ENCODE measurements around the gene KTN1. TPM values are rescaled to one million over a fixed set of nuclear protein-coding genes. Genes with fewer than 3 reads are reported as not detected.

Gene KTN1
- total and polyA plus RNA-seq, 4 donors = 57.1 to 152 (median 80.5) TPM

GRCh38 chr14:55533960-55534359, 46.0 kb upstream of the KTN1 start:
- ATAC-seq (ENCODE audit: insufficient read depth, low FRiP score) (no peak), DNase-seq (no peak)
- Histone ChIP-seq H3K27me3 (ENCODE audit: control insufficient read depth in 3 of 3, insufficient read depth in 3 of 3, low read length in 2 of 3) (no peaks in the 10 kb centered on the region), H3K4me1 (ENCODE audit: control insufficient read depth in 5 of 5, insufficient read depth in 5 of 5, low read length in 5 of 5) (no peaks in the 10 kb centered on the region), H3K4me3 (no peak overlapping the region), H3K36me3 (ENCODE audit: control insufficient read depth in 4 of 4, insufficient read depth in 4 of 4, low read length in 4 of 4) (no peaks in the 10 kb centered on the region), H3K27ac (ENCODE audit: low read depth in 1 of 2, low read length in 1 of 2) (no peak overlapping the region), H3K9ac (ENCODE audit: insufficient read depth in 1 of 2, low read length in 2 of 2) (no peak overlapping the region), H3K9me3 (ENCODE audit: control insufficient read depth in 4 of 4, insufficient read depth in 3 of 4, low read length in 3 of 4) (no peaks in the 10 kb centered on the region)
- 79% methylated on average over 5 of the region's 5 CpGs for WGBS, 2 donors
- no peak for TF ChIP-seq CTCF (IDR thresholded peaks at IDR 0.05; ENCODE audit: control extremely low read depth, extremely low read depth)

GRCh38 chr14:55535516-55536203, 44.3 kb upstream of the KTN1 start:
- Histone ChIP-seq H3K36me3 (ENCODE audit: control insufficient read depth in 4 of 4, insufficient read depth in 4 of 4, low read length in 4 of 4) (no peaks in the 10 kb centered on the region), H3K27ac (ENCODE audit: low read depth in 1 of 2, low read length in 1 of 2) (no peak overlapping the region), H3K4me1 (ENCODE audit: control insufficient read depth in 5 of 5, insufficient read depth in 5 of 5, low read length in 5 of 5) (no peaks in the 10 kb centered on the region), H3K9me3 (ENCODE audit: control insufficient read depth in 4 of 4, insufficient read depth in 3 of 4, low read length in 3 of 4) (no peaks in the 10 kb centered on the region), H3K27me3 (ENCODE audit: control insufficient read depth in 3 of 3, insufficient read depth in 3 of 3, low read length in 2 of 3) (no peaks in the 10 kb centered on the region), H3K4me3 (no peak overlapping the region), H3K9ac (ENCODE audit: insufficient read depth in 1 of 2, low read length in 2 of 2) (no peak overlapping the region)
- ATAC-seq (ENCODE audit: insufficient read depth, low FRiP score) (no peak), DNase-seq (no peak)
- TF ChIP-seq CTCF (IDR thresholded peaks at IDR 0.05; ENCODE audit: control extremely low read depth, extremely low read depth) = no peak
- WGBS, 2 donors = 84 to 86% methylated on average over 2 of the region's 2 CpGs

- ATAC-seq (ENCODE audit: insufficient read depth, low FRiP score) (no peak), DNase-seq (no peak)
- Histone ChIP-seq H3K9me3 (ENCODE audit: control insufficient read depth in 4 of 4, insufficient read depth in 3 of 4, low read length in 3 of 4) (no peaks in the 10 kb centered on the region), H3K4me3 (no peak overlapping the region), H3K36me3 (ENCODE audit: control insufficient read depth in 4 of 4, insufficient read depth in 4 of 4, low read length in 4 of 4) (no peaks in the 10 kb centered on the region), H3K27ac (ENCODE audit: low read depth in 1 of 2, low read length in 1 of 2) (no peak overlapping the region), H3K4me1 (ENCODE audit: control insufficient read depth in 5 of 5, insufficient read depth in 5 of 5, low read length in 5 of 5) (no peaks in the 10 kb centered on the region), H3K27me3 (ENCODE audit: control insufficient read depth in 3 of 3, insufficient read depth in 3 of 3, low read length in 2 of 3) (no peaks in the 10 kb centered on the region), H3K9ac (ENCODE audit: insufficient read depth in 1 of 2, low read length in 2 of 2) (no peak overlapping the region)
- TF ChIP-seq CTCF (IDR thresholded peaks at IDR 0.05; ENCODE audit: control extremely low read depth, extremely low read depth) = no peak
These were observed 43.8 kb upstream of the KTN1 start for GRCh38 chr14:55536204-55536708.

GRCh38 chr14:55537782-55538181, 42.2 kb upstream of the KTN1 start:
- no peaks in the 10 kb centered on the region for H3K9me3 ChIP-seq (ENCODE audit: control insufficient read depth in 4 of 4, insufficient read depth in 3 of 4, low read length in 3 of 4)
- DNase-seq (no peak), ATAC-seq (ENCODE audit: insufficient read depth, low FRiP score) (no peak)
- no peaks in the 10 kb centered on the region for H3K27me3 ChIP-seq (ENCODE audit: control insufficient read depth in 3 of 3, insufficient read depth in 3 of 3, low read length in 2 of 3)
- H3K4me3 ChIP-seq = no peak overlapping the region
- H3K9ac ChIP-seq (ENCODE audit: insufficient read depth in 1 of 2, low read length in 2 of 2) = no peak overlapping the region
- no peak overlapping the region for H3K27ac ChIP-seq (ENCODE audit: low read depth in 1 of 2, low read length in 1 of 2)
- no peaks in the 10 kb centered on the region for H3K4me1 ChIP-seq (ENCODE audit: control insufficient read depth in 5 of 5, insufficient read depth in 5 of 5, low read length in 5 of 5)
- no peaks in the 10 kb centered on the region for H3K36me3 ChIP-seq (ENCODE audit: control insufficient read depth in 4 of 4, insufficient read depth in 4 of 4, low read length in 4 of 4)
- no peak for TF ChIP-seq CTCF (IDR thresholded peaks at IDR 0.05; ENCODE audit: control extremely low read depth, extremely low read depth)
